Vagina (tissue), 2 donors: ENCODE data around the gene CLDN22.

Source experiments
- CTCF ChIP-seq, 3 experiments: fragments of 450-650 bp in 2 of 3; fragments of 200-600 bp in 1 of 3; sonication (generic) in 1 of 3; IDR thresholded peaks; one replicate each; pipeline ENCODE4 v1.5.1; 2017 to 2019; ENCODE audit warnings: antibody characterized with exemption in 3 of 3, mild to moderate bottlenecking in 2 of 3, moderate library complexity in 2 of 3
- POLR2A ChIP-seq, 2 donors: fragments of 450-650 bp; IDR thresholded peaks; one replicate each; pipeline ENCODE4 v1.6.1; 2017; ENCODE audit warnings: antibody characterized with exemption in 2 of 2, mild to moderate bottlenecking in 2 of 2, moderate library complexity in 2 of 2
- POLR2AphosphoS5 ChIP-seq, 2 donors: sonication (generic); formaldehyde crosslinking; IDR thresholded peaks; one replicate each; pipeline ENCODE4 v1.9.0; 2017; ENCODE audit warnings: antibody characterized with exemption in 2 of 2, mild to moderate bottlenecking in 2 of 2, low read depth in 1 of 2; ENCODE audit not compliant: insufficient read depth in 1 of 2

GRCh38 chr4:183326853-183327252 is 6.8 kb upstream of the CLDN22 start:
- TF ChIP-seq POLR2AphosphoS5 (IDR thresholded peaks at IDR 0.05; ENCODE audit: insufficient read depth in 1 of 2, low read depth in 1 of 2) (no peak), CTCF (IDR thresholded peaks at IDR 0.05) (no peak), POLR2A (IDR thresholded peaks at IDR 0.05) (no peak)
